Ammon's horn (tissue), 1 donor: ENCODE measurements around the gene ALOX5AP.
"Not testable (repeated sequence)": the region's sequence is repeated elsewhere in the genome, so short reads cannot be mapped to it uniquely, and the experiment has no call there.

Experiments used
- DNase-seq: peaks from one replicate; pipeline ENCODE4 v3.0.0-alpha.2; 2016; ENCODE audit warnings: low spot score

The ALOX5AP gene

GRCh38 chr13:30737511-30738337 is 2.4 kb downstream of the ALOX5AP start:
- no peak for DNase-seq

- no peak for DNase-seq
Measured at GRCh38 chr13:30738526-30739236, 3.3 kb downstream of the ALOX5AP start.

GRCh38 chr13:30739237-30739528 is 3.8 kb downstream of the ALOX5AP start:
- DNase-seq: no peak

- no peak for DNase-seq
Measured at GRCh38 chr13:30739761-30740642, 4.7 kb downstream of the ALOX5AP start.

- DNase-seq: no peak
Measured at GRCh38 chr13:30742901-30743300, 7.6 kb downstream of the ALOX5AP start.

GRCh38 chr13:30743319-30744055 is 8.1 kb downstream of the ALOX5AP start:
- no peak for DNase-seq

- no peak for DNase-seq
Measured at GRCh38 chr13:30744056-30744680, 8.8 kb downstream of the ALOX5AP start.

- DNase-seq: no peak
Measured at GRCh38 chr13:30744681-30745077, 9.3 kb downstream of the ALOX5AP start.

GRCh38 chr13:30745906-30746686 is 10.8 kb downstream of the ALOX5AP start:
- DNase-seq: peak; percentile 21

- no peak for DNase-seq
Measured at GRCh38 chr13:30746791-30747190, 11.4 kb downstream of the ALOX5AP start.

- not testable (repeated sequence) for DNase-seq
Measured at GRCh38 chr13:30747845-30748244, 12.5 kb downstream of the ALOX5AP start.

GRCh38 chr13:30748717-30749116 is 13.4 kb downstream of the ALOX5AP start:
- no peak for DNase-seq

- no peak for DNase-seq
Measured at GRCh38 chr13:30750036-30750435, 14.7 kb downstream of the ALOX5AP start.

- DNase-seq: no peak
Measured at GRCh38 chr13:30751183-30751933, 16.0 kb downstream of the ALOX5AP start.

- DNase-seq: no peak
Measured at GRCh38 chr13:30752201-30752797, 17.0 kb downstream of the ALOX5AP start.

GRCh38 chr13:30753030-30753616 is 17.8 kb downstream of the ALOX5AP start:
- no peak for DNase-seq

GRCh38 chr13:30755678-30756077 is 20.3 kb downstream of the ALOX5AP start:
- no peak for DNase-seq

- no peak for DNase-seq
Measured at GRCh38 chr13:30757026-30757742, 21.8 kb downstream of the ALOX5AP start.
